ENCODE data around the gene RPS6KA1. TPM values are rescaled to one million over a fixed set of nuclear protein-coding genes. Genes with fewer than 3 reads are reported as not detected.

Gene RPS6KA1
- total RNA-seq, 1 donor from 2014 or later, result 4.9 TPM

GRCh38 chr1:26557008-26557407 lies 27.4 kb downstream of the RPS6KA1 start:
- intact Hi-C loops (cut with micrococcal nuclease), result no loop called here

DNA sequence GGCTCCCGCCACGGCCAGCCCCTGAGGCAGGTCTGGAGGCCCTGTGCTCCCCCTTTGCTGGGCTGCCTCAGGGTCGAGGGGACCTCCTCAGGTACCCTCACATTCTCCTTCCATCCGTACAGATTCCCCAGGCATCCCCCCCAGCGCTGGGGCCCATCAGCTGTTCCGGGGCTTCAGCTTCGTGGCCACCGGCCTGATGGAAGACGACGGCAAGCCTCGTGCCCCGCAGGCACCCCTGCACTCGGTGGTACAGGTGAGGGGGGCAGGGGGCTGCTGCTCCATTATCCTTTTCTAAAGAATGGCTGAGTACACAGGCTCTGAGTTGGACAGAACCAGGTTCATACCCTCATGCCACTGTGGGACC lies 29.1 kb downstream of the RPS6KA1 start:
- Histone ChIP-seq H3K36me3 (no peaks in the 10 kb centered on the region), H3K27me3 (ENCODE audit: low read depth) (no peaks in the 10 kb centered on the region)

More at GRCh38 chr1:26557008-26557407, 27.4 kb downstream of the RPS6KA1 start:
- Histone ChIP-seq H3K27me3 (ENCODE audit: low read depth) (no peaks in the 10 kb centered on the region), H3K27ac (replicated peaks) (no peak overlapping the region), H3K4me3 (no peak overlapping the region), H3K9me3 (replicated peaks) (no peaks in the 10 kb centered on the region), H3K36me3 (no peaks in the 10 kb centered on the region), H3K4me1 (peaks cover 9% of the 10 kb centered on the region)
- no peak for DNase-seq
- TF ChIP-seq CTCF (IDR thresholded peaks at IDR 0.05; ENCODE audit: borderline replicate concordance), result no peak

GRCh38 chr1:26560403-26560780 lies 30.8 kb downstream of the RPS6KA1 start:
- Histone ChIP-seq H3K9me3 (replicated peaks) (no peaks in the 10 kb centered on the region), H3K4me3 (no peak overlapping the region), H3K27ac (replicated peaks) (peak overlapping the region; percentile 44), H3K36me3 (no peaks in the 10 kb centered on the region), H3K27me3 (ENCODE audit: low read depth) (no peaks in the 10 kb centered on the region), H3K4me1 (peaks cover 9% of the 10 kb centered on the region)
- no peak for TF ChIP-seq CTCF (IDR thresholded peaks at IDR 0.05; ENCODE audit: borderline replicate concordance)
- intact Hi-C loops (cut with micrococcal nuclease), result no loop called here
- no peak for DNase-seq

More for the DNA sequence above, 29.1 kb downstream of the RPS6KA1 start:
- no peak for TF ChIP-seq CTCF (IDR thresholded peaks at IDR 0.05; ENCODE audit: borderline replicate concordance)
- no peak overlapping the region for H3K4me3 ChIP-seq
- DNase-seq, result no peak
- H3K27ac ChIP-seq (replicated peaks), result no peak overlapping the region
- intact Hi-C loops (cut with micrococcal nuclease), result no loop called here
- H3K4me1 ChIP-seq, result peaks cover 9% of the 10 kb centered on the region
- no peaks in the 10 kb centered on the region for H3K9me3 ChIP-seq (replicated peaks)

DNA sequence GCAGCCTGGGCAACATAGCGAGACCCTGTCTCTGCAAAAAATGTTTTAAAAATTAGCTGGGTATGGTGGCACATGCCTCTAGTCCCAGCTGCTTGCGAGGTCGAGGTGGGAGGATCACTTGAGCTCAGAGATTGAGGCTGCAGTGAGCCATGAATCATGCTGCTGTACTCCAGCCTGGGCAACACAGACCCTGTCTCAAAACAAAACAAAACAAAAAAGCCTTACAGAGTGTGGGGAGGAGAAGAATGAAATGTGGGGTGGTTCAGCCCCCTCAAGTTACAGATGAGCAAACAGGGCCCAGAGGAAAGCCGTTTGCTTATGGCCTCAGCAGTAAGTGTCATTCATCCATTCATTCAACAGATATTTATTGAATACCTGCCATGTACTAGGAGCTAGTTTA lies 40.7 kb downstream of the RPS6KA1 start:
- no peak for DNase-seq
- no peak overlapping the region for H3K27ac ChIP-seq (replicated peaks)
- H3K4me3 ChIP-seq, result no peak overlapping the region
- intact Hi-C loops (cut with micrococcal nuclease), result no loop called here
- no peaks in the 10 kb centered on the region for H3K9me3 ChIP-seq (replicated peaks)
- H3K27me3 ChIP-seq (ENCODE audit: low read depth), result no peaks in the 10 kb centered on the region
- TF ChIP-seq CTCF (IDR thresholded peaks at IDR 0.05; ENCODE audit: borderline replicate concordance), result no peak
- peaks cover 12% of the 10 kb centered on the region for H3K4me1 ChIP-seq
- no peaks in the 10 kb centered on the region for H3K36me3 ChIP-seq

DNA sequence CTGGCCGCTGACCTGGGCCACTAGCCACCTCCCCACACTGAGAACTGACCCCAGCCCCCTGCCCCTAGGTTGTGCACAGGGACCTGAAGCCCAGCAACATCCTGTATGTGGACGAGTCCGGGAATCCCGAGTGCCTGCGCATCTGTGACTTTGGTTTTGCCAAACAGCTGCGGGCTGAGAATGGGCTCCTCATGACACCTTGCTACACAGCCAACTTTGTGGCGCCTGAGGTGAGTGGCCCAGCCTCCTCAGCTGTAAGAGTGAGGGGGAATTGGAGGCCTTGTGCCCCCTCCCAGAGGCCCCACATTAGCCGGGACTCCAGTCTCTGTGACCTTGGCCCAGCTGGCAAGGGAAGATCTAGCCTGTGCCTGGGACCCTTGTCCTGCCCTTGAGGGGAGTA lies 41.8 kb downstream of the RPS6KA1 start:
- H3K27ac ChIP-seq (replicated peaks), result no peak overlapping the region
- no peaks in the 10 kb centered on the region for H3K27me3 ChIP-seq (ENCODE audit: low read depth)
- no peak overlapping the region for H3K4me3 ChIP-seq
- H3K4me1 ChIP-seq, result peaks cover 13% of the 10 kb centered on the region
- H3K36me3 ChIP-seq, result no peaks in the 10 kb centered on the region
- no peak for TF ChIP-seq CTCF (IDR thresholded peaks at IDR 0.05; ENCODE audit: borderline replicate concordance)
- no peak for DNase-seq
- intact Hi-C loops (cut with micrococcal nuclease), result no loop called here
- no peaks in the 10 kb centered on the region for H3K9me3 ChIP-seq (replicated peaks)

DNA sequence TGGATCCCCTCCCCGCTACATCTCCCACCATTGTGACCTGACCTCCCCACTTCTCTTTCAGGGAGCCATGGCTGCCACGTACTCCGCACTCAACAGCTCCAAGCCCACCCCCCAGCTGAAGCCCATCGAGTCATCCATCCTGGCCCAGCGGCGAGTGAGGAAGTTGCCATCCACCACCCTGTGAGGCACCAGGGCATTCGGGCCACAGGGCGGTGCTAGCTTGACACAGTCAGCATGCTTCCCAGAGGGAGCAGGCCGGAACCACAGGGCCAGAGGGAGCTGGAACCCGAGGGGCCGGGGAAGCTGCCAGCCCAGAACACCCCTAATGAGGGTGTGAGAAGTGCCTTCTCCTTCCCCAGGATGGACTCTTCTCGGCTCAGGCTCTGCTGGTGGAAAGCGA lies 44.5 kb downstream of the RPS6KA1 start:
- TF ChIP-seq CTCF (IDR thresholded peaks at IDR 0.05; ENCODE audit: borderline replicate concordance), result no peak
- Histone ChIP-seq H3K27ac (replicated peaks) (no peak overlapping the region), H3K27me3 (ENCODE audit: low read depth) (no peaks in the 10 kb centered on the region), H3K9me3 (replicated peaks) (no peaks in the 10 kb centered on the region), H3K4me3 (no peak overlapping the region), H3K36me3 (no peaks in the 10 kb centered on the region), H3K4me1 (peaks cover 13% of the 10 kb centered on the region)
- intact Hi-C loops (cut with micrococcal nuclease), result no loop called here
- no peak for DNase-seq

All from left ventricle myocardium inferior (tissue), 1 donor.